Activated naive CD4-positive, alpha-beta T cell treated with anti-CD3 and anti-CD28 coated beads, Interleukin-2, amount 50 U/mL, for 16 hours (primary cell): ENCODE measurements around the gene USP38.

Source experiments
- DNase-seq: peaks from one replicate; pipeline ENCODE4 v3.0.0-alpha.2; 2020

The USP38 gene

GRCh38 chr4:143270256-143270838, 85.6 kb downstream of the USP38 start:
- no peak for DNase-seq
